GM23248 (cell line): ENCODE measurements around the gene CCDC186.

Source experiments
- EZH2 ChIP-seq: fragments of 200-600 bp; sonication (generic); IDR thresholded peaks from 2 replicates; pipeline ENCODE4 v1.6.1; 2018; ENCODE audit warnings: antibody characterized with exemption, mild to moderate bottlenecking; ENCODE audit not compliant: insufficient read depth, poor library complexity, severe bottlenecking
- EZH2phosphoT487 ChIP-seq: fragments of 200-600 bp; sonication (generic); IDR thresholded peaks from 2 replicates; pipeline ENCODE4 v1.6.1; 2018; ENCODE audit warnings: antibody characterized with exemption, moderate library complexity, mild to moderate bottlenecking, low read depth; ENCODE audit not compliant: insufficient read depth

GRCh38 chr10:114183563-114183962 is 9.6 kb upstream of the CCDC186 start:
- TF ChIP-seq EZH2 (no peak), EZH2phosphoT487 (no peak)
